Natural killer cell treated with Interleukin-12 subunit alpha and Interleukin-12 subunit beta and Interleukin-15 and Interleukin-18, amount 100 ng/mL, for 72 hours (primary cell): ENCODE measurements around the gene APBB2. TPM values are rescaled to one million over a fixed set of nuclear protein-coding genes. Genes with fewer than 3 reads are reported as not detected.
"Not testable (repeated sequence)": the region's sequence is repeated elsewhere in the genome, so short reads cannot be mapped to it uniquely, and the experiment has no call there.

Experiments used
- ATAC-seq, 2 donors: fragments of 150-1000 bp; cut with Tn5 transposase in 1 of 2; sonication (Bioruptor Pico), chemical (Tn5 transposase) in 1 of 2; 2 replicates each; pipeline ENCODE4 v1.10.0; 2021
- DNase-seq: peaks from one replicate; pipeline ENCODE4 v3.0.0; 2022; ENCODE audit warnings: low spot score
- H3K27ac Mint-ChIP-seq, 2 donors: 1 replicate in 1 of 2; 2 replicates in 1 of 2; pipeline ENCODE4 v1.8.0; 2022; ENCODE audit warnings: mixed read lengths in 2 of 2, mild to moderate bottlenecking in 1 of 2, moderate library complexity in 1 of 2
- H3K27me3 Mint-ChIP-seq, 2 donors: 1 replicate in 1 of 2; 2 replicates in 1 of 2; pipeline ENCODE4 v1.8.0; 2022; ENCODE audit warnings: mixed read lengths in 2 of 2
- H3K36me3 Mint-ChIP-seq: one replicate; pipeline ENCODE4 v1.8.0; 2022; ENCODE audit warnings: mixed read lengths
- H3K4me1 Mint-ChIP-seq, 2 donors: 1 replicate in 1 of 2; 2 replicates in 1 of 2; pipeline ENCODE4 v1.8.0; 2022; ENCODE audit warnings: low read depth in 2 of 2, mixed read lengths in 2 of 2, mild to moderate bottlenecking in 1 of 2
- H3K4me3 Mint-ChIP-seq: one replicate; pipeline ENCODE4 v1.8.0; 2022; ENCODE audit warnings: mixed read lengths
- H3K9me3 Mint-ChIP-seq: 2 replicates; pipeline ENCODE4 v1.8.0; 2022; ENCODE audit warnings: mixed read lengths
- total RNA-seq, 2 donors: library from RNA; stranded (reverse); gene quantifications; one replicate each; pipeline ENCODE4 v1.2.3, GENCODE V29; 2022

The APBB2 gene
- total RNA-seq, 2 donors from 2014 or later, result 18.7 to 31.9 TPM

DNA sequence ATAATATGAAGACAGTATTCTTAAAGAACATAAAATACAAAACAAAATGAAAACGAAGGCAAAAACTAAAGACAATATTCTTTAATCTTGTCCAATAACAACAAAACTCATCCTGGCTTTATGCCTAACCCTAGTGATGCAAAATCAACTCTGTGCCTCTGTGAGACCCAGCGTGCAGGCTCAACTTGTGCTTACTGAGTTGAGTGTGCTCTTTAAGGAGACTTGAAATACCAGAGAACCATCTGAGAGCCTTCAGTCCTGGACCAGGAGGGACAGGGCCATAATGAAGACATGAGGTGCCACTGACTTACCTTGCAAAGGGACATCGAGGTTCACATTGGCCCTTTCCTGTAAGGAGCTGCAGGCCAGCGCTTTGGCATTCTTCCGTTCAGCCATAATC lies 387.5 kb downstream of the APBB2 start:
- Mint-ChIP-seq H3K27ac (no peak overlapping the region), H3K9me3 (no peaks in the 10 kb centered on the region), H3K36me3 (no peaks in the 10 kb centered on the region), H3K4me3 (no peak overlapping the region), H3K27me3 (peaks cover 2 to 5% of the 10 kb centered on the region in 2 donors), H3K4me1 (no peaks in the 10 kb centered on the region)
- DNase-seq, result no peak
- no peak for ATAC-seq

DNA sequence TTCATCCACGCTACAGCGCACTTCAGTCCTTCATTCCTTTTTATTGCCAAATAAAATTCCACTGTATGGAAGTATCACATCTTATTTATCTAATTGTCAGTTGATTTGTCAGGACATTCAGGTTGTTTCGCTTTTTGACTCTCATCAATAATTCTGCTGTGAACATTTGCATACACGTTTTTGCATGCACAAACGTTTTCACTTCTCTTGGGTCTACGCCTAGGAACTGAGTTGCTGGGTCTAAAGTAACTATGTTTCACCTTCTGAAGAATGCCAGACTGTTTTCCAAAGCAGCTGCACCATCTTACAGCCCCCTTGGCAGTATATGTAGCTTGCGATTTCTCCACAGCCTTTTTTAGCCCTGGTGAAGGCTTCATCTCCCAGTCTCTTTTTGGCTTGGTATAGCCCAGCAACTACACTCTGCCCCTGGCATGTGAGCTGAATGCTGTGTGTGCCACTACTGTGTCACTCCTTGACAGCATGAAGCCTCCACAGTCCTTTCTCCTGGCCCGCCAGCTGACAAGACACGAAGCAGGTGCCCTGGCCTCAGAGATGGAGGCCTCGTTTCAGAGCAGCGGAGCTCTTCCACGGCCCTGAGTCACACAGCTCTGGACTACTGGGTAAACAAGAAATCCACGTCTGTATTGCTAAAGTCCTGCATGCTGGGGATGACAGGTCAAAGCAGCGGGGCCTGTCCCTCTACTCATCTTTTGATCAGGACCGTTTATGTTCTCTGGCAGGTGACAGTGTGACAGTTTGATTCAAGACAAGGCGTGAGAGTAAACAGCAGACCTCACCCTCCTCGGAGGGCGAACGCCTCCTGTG lies 389.1 kb downstream of the APBB2 start:
- DNase-seq, result no peak
- H3K4me3 Mint-ChIP-seq, result no peak overlapping the region
- no peak for ATAC-seq
- H3K9me3 Mint-ChIP-seq, result no peaks in the 10 kb centered on the region
- H3K27me3 Mint-ChIP-seq, result peaks cover 2 to 5% of the 10 kb centered on the region in 2 donors
- no peaks in the 10 kb centered on the region for H3K4me1 Mint-ChIP-seq
- H3K36me3 Mint-ChIP-seq, result no peaks in the 10 kb centered on the region
- H3K27ac Mint-ChIP-seq, result no peak overlapping the region

DNA sequence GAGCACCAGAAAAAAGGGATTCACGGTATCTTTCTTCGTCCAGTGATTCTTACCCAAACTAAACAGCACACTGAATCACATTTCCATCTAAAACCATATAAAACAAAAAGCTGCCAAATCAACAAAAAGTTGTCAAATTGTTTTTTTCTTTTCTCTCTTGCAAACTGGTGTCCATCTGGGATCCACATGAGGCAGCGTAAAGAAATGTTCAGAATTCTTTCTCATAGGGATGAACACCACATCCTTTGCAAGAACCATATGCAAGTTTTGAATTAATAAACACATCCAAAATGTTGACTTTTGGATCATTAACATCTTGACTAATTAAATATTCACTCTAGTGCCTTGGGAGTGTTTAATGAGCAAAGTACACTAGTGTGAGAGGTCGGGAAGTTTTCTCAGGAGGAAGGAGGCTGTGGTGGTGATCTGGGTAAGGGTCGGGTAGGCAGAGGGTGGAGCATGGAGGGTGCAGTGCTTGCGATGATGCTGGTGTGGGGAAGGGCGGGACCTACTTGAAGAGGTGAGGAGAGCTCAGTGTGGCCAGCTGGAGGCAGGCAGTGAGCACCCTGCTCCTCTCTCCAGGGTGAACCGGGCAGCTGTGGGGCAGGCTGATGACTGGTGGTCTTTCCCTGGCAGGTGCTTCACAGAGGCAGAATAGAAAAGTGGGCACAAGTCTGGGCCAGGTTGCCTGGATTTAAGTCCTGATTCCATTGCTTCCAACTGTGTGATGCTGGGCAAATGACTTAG lies 391.7 kb downstream of the APBB2 start:
- Mint-ChIP-seq H3K36me3 (no peaks in the 10 kb centered on the region), H3K4me3 (no peak overlapping the region), H3K27me3 (peaks cover 2 to 5% of the 10 kb centered on the region in 2 donors), H3K4me1 (no peaks in the 10 kb centered on the region), H3K27ac (no peak overlapping the region), H3K9me3 (no peaks in the 10 kb centered on the region)
- ATAC-seq, result no peak
- no peak for DNase-seq

DNA sequence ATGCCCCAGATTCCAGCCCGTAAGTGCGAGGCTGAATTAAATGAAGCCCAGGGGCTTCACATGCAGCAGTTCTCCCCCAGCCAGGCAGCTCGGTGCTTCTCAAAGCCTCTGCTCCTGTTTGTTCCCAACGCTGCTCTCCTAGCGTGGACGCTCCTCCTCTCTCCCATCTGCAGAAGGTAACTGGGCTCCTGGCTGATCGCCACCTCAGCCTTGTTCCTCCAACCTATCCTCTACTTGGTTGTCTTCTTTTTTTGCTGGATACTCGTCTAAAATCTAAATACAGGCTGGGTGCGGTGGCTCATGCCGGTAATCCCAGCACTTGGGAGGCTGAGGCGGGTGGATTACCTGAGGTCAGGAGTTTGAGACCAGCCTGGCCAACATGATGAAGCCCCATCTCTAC lies 394.2 kb downstream of the APBB2 start:
- H3K4me1 Mint-ChIP-seq, result no peaks in the 10 kb centered on the region
- ATAC-seq, result peak in 1 of 2 donors; percentile 16
- H3K27ac Mint-ChIP-seq, result no peak overlapping the region
- DNase-seq, result no peak
- H3K27me3 Mint-ChIP-seq, result peaks cover 2 to 5% of the 10 kb centered on the region in 2 donors
- H3K36me3 Mint-ChIP-seq, result no peaks in the 10 kb centered on the region
- no peak overlapping the region for H3K4me3 Mint-ChIP-seq
- H3K9me3 Mint-ChIP-seq, result no peaks in the 10 kb centered on the region

DNA sequence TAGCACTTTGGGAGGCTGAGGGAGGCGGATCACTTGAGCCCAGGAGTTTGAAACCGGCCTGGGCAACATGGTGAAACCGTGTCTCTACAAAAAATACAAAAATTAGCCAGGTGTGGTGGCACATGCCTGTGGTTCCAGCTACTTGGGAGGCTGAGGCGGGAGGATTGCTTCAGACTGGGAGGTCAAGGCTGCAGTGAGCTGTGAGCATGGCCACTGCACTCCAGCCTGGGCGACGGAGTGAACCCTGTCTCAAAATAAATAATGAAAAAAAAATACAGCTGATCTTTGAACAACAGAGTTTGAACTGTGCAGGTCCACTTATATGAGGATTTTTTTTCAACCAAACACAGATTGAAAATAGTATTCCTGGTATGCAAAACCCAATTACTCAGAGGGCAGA lies 397.2 kb downstream of the APBB2 start:
- H3K9me3 Mint-ChIP-seq, H3K36me3 Mint-ChIP-seq, H3K27ac Mint-ChIP-seq, H3K27me3 Mint-ChIP-seq, ATAC-seq, H3K4me1 Mint-ChIP-seq, H3K4me3 Mint-ChIP-seq, DNase-seq: not testable (repeated sequence)

DNA sequence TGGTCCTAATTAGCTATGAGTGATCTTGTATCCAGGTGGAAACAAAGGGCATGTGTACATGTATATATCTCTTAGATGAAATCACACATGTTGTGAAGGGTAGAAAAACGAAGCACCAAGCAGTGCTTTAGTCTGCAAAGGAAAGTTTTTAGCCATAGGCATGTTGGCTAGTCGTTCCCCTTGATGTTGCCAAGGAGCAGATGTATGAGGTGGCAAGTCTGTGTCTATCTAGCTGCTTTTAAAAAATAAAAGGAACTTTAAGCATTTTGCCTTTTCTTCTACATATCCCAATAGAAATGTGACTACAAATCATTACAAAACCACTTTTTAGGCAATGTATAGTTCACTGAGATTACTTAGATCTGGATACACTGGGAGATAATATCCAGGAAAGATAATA lies 401.5 kb downstream of the APBB2 start:
- no peak overlapping the region for H3K4me3 Mint-ChIP-seq
- H3K27me3 Mint-ChIP-seq, result peaks cover 3 to 8% of the 10 kb centered on the region in 2 donors
- ATAC-seq (no peak), DNase-seq (no peak)
- H3K36me3 Mint-ChIP-seq, result no peaks in the 10 kb centered on the region
- H3K27ac Mint-ChIP-seq, result no peak overlapping the region
- H3K9me3 Mint-ChIP-seq, result no peaks in the 10 kb centered on the region
- no peaks in the 10 kb centered on the region for H3K4me1 Mint-ChIP-seq

DNA sequence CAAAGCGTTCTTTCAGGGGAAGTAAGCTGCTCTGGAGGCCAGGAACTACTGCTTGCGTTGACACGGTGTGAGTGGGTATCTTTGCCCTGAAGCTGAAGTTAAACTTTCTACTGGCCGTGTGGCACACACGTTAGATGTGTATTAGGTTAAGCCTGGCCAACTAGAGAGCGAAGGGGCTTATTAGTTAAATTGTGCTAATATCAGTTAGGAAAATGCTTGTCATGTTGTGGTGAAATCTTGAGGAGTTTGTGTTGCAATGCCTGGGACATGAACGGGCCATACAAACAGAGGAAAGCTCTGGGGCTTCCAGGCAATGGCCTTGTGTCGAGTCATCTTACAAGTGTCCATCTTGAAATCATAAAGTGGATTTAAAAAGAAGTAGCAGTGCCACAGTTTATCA lies 402.0 kb downstream of the APBB2 start:
- Mint-ChIP-seq H3K36me3 (no peaks in the 10 kb centered on the region), H3K27me3 (peaks cover 3 to 8% of the 10 kb centered on the region in 2 donors), H3K4me3 (no peak overlapping the region), H3K9me3 (no peaks in the 10 kb centered on the region), H3K27ac (no peak overlapping the region), H3K4me1 (no peaks in the 10 kb centered on the region)
- DNase-seq (no peak), ATAC-seq (no peak)

DNA sequence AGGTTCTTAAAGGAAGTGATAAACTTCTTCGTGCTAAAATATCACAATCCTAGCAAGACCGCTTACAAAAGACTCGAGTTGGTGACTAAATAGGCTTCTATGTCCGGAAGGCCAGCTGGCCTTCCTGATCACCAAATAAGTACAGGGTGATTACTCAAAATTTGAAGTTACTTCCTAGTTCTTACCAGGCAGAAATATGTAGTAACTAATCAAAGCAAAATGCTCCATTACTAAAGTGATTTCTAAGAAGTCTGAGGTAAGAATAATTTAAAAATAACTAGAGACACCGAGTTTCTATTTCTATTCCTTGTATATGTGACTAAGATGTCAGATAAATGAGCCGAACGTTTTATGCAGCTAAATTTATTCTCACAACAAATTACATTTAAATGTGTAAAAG lies 402.4 kb downstream of the APBB2 start:
- H3K4me1 Mint-ChIP-seq, result no peaks in the 10 kb centered on the region
- DNase-seq, result no peak
- peaks cover 4 to 8% of the 10 kb centered on the region in 2 donors for H3K27me3 Mint-ChIP-seq
- no peak overlapping the region for H3K27ac Mint-ChIP-seq
- ATAC-seq, result no peak
- H3K4me3 Mint-ChIP-seq, result no peak overlapping the region
- no peaks in the 10 kb centered on the region for H3K9me3 Mint-ChIP-seq
- no peaks in the 10 kb centered on the region for H3K36me3 Mint-ChIP-seq

DNA sequence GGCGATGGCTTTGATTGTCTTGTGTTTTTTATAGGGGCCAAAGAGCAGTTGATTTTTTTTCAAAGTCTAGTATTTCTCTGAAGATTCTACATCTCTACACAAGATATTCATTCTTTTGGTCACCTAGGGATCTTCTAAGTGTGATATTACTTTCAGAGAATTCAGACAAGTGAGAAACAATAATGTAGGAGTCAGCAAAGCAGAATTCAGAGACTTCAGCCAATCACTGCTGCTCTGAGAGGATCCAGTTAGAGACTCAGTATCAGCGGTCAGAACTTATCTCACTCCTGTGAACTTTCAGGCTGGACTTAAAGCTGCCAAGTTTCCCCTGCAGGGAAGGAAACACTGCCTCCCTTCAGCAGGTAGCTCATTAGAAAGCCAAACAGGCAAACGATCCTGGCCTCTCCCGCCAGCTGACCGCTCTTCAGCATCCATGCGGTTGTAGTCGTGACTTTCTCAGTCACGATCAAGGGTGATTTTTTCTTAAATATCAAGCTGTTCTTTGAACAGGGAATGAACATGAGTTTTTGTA lies 405.4 kb downstream of the APBB2 start:
- no peaks in the 10 kb centered on the region for H3K4me1 Mint-ChIP-seq

DNA sequence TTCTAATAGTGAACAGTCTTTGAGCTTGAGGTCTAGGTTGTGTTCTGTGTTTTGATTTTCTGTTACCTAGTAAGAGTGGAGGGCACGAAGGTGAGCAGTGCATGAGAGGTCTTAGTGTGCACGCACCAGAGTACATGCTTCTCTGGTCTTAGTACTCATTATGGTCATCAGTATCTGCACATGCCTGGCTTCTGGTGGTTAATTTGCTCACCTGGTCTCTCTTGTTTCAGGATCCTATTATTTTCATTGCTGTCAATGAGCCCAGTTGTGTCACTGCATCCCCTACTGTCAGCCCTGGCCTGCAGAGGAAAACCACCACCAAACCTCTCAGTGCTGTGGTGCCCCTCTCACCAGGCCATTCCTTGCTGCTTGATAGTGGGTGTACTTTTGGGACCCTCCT lies 409.7 kb downstream of the APBB2 start:
- no peak overlapping the region for H3K4me3 Mint-ChIP-seq
- H3K4me1 Mint-ChIP-seq, result no peaks in the 10 kb centered on the region
- peaks cover 6 to 8% of the 10 kb centered on the region in 2 donors for H3K27me3 Mint-ChIP-seq
- H3K27ac Mint-ChIP-seq, result no peak overlapping the region
- DNase-seq (no peak), ATAC-seq (no peak)
- no peaks in the 10 kb centered on the region for H3K36me3 Mint-ChIP-seq
- no peaks in the 10 kb centered on the region for H3K9me3 Mint-ChIP-seq

More for the DNA sequence above, 405.4 kb downstream of the APBB2 start:
- Mint-ChIP-seq H3K27ac (no peak overlapping the region), H3K9me3 (no peaks in the 10 kb centered on the region), H3K4me3 (no peak overlapping the region), H3K27me3 (peaks cover 6 to 8% of the 10 kb centered on the region in 2 donors), H3K36me3 (no peaks in the 10 kb centered on the region)
- DNase-seq (no peak), ATAC-seq (no peak)

DNA sequence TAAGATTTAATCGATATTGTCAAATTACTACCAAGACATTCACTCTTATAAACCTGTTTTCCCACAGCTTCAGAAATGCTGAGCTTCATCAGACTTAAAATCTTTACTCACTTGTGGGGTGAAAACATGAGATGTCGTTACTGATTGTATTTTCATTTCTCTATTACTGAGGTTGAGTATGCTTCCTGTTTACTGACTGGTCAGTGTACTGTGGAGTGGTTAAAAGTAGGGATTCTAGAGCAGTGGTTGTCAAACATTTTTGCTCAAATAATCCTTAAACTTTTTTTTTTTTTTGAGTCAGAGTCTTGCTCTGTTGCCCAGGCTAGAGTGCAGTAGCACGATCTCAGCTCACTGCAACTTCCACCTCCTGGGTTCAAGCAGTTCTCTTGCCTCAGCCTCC lies 414.3 kb downstream of the APBB2 start:
- no peaks in the 10 kb centered on the region for H3K4me1 Mint-ChIP-seq
- H3K27me3 Mint-ChIP-seq, result peaks cover 0 to 3% of the 10 kb centered on the region in 2 donors
- no peak overlapping the region for H3K27ac Mint-ChIP-seq
- no peaks in the 10 kb centered on the region for H3K36me3 Mint-ChIP-seq
- H3K9me3 Mint-ChIP-seq, result no peaks in the 10 kb centered on the region
- DNase-seq (no peak), ATAC-seq (no peak)
- H3K4me3 Mint-ChIP-seq, result no peak overlapping the region

DNA sequence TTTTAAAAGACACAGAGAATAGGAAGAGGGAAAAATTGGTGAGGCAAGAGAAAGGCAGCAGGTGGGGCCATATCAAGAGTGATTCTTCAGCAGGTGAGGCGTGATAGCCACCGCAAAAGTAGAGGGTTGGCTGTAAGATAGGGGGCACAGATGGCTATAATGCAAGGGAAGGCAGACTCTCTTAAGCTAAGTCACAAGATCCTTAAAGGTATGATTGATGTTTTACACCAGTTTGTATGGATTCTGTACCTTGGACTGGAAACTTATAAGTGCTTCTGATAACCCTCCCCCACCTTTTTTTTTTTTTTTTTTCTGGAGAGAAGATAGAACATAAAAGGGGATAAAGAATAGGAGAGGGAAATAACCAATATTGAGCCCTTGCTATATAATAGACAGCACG lies 424.6 kb downstream of the APBB2 start:
- Mint-ChIP-seq H3K27ac (no peak overlapping the region), H3K27me3 (peaks cover 8 to 23% of the 10 kb centered on the region in 2 donors)

DNA sequence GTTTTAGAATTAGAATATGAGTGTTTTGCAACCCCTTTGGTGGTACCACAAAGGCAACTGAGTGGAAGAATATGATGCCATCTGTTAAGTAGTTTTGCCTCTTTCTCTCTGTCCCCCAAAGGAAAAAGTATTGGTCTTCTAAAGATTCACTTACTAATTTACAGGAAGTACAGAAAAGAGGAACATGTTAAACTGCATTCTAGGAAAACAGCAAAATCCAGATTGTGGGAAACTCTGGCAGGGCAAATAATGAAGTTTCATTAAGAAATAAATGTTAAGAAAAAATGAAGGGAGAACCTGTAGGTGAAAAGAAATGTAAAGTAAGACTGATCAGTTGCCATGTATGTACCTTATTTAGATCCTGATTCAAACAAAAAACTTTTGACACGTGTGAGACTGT lies 425.3 kb downstream of the APBB2 start:
- Mint-ChIP-seq H3K27ac (no peak overlapping the region), H3K27me3 (peaks cover 10 to 28% of the 10 kb centered on the region in 2 donors), H3K9me3 (no peaks in the 10 kb centered on the region), H3K4me3 (no peak overlapping the region), H3K36me3 (no peaks in the 10 kb centered on the region), H3K4me1 (no peaks in the 10 kb centered on the region)
- DNase-seq (no peak), ATAC-seq (no peak)

More for the DNA sequence above, 424.6 kb downstream of the APBB2 start:
- Mint-ChIP-seq H3K4me1 (no peaks in the 10 kb centered on the region), H3K36me3 (no peaks in the 10 kb centered on the region), H3K9me3 (no peaks in the 10 kb centered on the region), H3K4me3 (no peak overlapping the region)
- ATAC-seq, result no peak
- no peak for DNase-seq

DNA sequence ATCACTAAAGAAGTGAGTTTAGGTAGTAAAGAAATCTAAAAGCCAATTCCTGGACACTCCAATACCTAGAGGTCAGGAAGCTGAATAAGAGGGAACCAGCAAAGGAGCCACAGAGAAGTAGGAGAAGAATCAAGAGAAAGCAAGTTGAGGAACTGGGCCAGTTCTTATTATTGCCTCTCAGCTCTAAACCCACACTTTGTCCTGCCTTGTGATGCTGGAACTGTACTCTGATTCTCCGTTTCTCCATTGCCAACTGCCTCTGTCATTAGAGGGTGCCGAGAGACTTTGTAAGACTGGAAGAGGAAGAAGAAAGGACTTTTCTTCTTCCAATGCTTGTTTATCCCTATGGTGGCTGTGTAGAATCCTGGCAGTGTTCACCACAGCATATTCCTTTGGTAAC lies 426.0 kb downstream of the APBB2 start:
- Mint-ChIP-seq H3K9me3 (no peaks in the 10 kb centered on the region), H3K27me3 (peaks cover 10 to 31% of the 10 kb centered on the region in 2 donors), H3K4me1 (no peaks in the 10 kb centered on the region), H3K4me3 (no peak overlapping the region), H3K27ac (no peak overlapping the region), H3K36me3 (no peaks in the 10 kb centered on the region)
- DNase-seq (no peak), ATAC-seq (no peak)
